Vagina (tissue), 2 donors: ENCODE data around the gene EVC2. TPM values are rescaled to one million over a fixed set of nuclear protein-coding genes. Genes with fewer than 3 reads are reported as not detected.

Source experiments
- DNase-seq, 2 donors: peaks; one replicate each; pipeline ENCODE4 v3.0.0-alpha.2; 2017; ENCODE audit errors: extremely low spot score in 2 of 2
- H3K27ac ChIP-seq: fragments of 200-600 bp; sonication (generic); one replicate; pipeline ENCODE4 v1.5.1; 2019
- H3K27me3 ChIP-seq: fragments of 200-600 bp; sonication (generic); one replicate; pipeline ENCODE4 v1.5.1; 2019
- H3K36me3 ChIP-seq, 2 donors: fragments of 200-600 bp; sonication (generic); one replicate each; pipeline ENCODE4 v1.5.1; 2017 to 2019
- H3K4me1 ChIP-seq: fragments of 200-600 bp; sonication (generic); one replicate; pipeline ENCODE4 v1.5.1; 2019
- H3K4me3 ChIP-seq, 2 donors: fragments of 200-600 bp; sonication (generic); 1 replicate in 1 of 2; 2 replicates in 1 of 2; pipeline ENCODE4 v1.5.1; 2016 to 2019
- H3K9me3 ChIP-seq: fragments of 200-600 bp; sonication (generic); one replicate; pipeline ENCODE4 v1.5.1; 2019
- CTCF ChIP-seq, 3 experiments: fragments of 450-650 bp in 2 of 3; fragments of 200-600 bp in 1 of 3; sonication (generic) in 1 of 3; IDR thresholded peaks; one replicate each; pipeline ENCODE4 v1.5.1; 2017 to 2019; ENCODE audit warnings: antibody characterized with exemption in 3 of 3, mild to moderate bottlenecking in 2 of 3, moderate library complexity in 2 of 3
- POLR2A ChIP-seq, 2 donors: fragments of 450-650 bp; IDR thresholded peaks; one replicate each; pipeline ENCODE4 v1.6.1; 2017; ENCODE audit warnings: antibody characterized with exemption in 2 of 2, mild to moderate bottlenecking in 2 of 2, moderate library complexity in 2 of 2
- POLR2AphosphoS5 ChIP-seq, 2 donors: sonication (generic); formaldehyde crosslinking; IDR thresholded peaks; one replicate each; pipeline ENCODE4 v1.9.0; 2017; ENCODE audit warnings: antibody characterized with exemption in 2 of 2, mild to moderate bottlenecking in 2 of 2, low read depth in 1 of 2; ENCODE audit not compliant: insufficient read depth in 1 of 2
- intact Hi-C: fragments of 100-400 bp; cut with DNase I; formaldehyde crosslinking; loops from one replicate; pipeline ENCODE4 v1.15.1; 2023
- total RNA-seq: library from RNA; depleted of rRNA; stranded (reverse); fragments of >200 nt; gene quantifications from one replicate; pipeline ENCODE4 v1.2.3, GENCODE V29; 2016

Gene EVC2
- total RNA-seq, 1 donor from 2014 or later, result 23.8 TPM

GRCh38 chr4:5636766-5637670 lies 71.3 kb downstream of the EVC2 start:
- Histone ChIP-seq H3K27me3 (no peaks in the 10 kb centered on the region), H3K9me3 (no peaks in the 10 kb centered on the region), H3K27ac (no peak overlapping the region), H3K4me1 (no peaks in the 10 kb centered on the region), H3K36me3 (peaks cover 0 to 28% of the 10 kb centered on the region in 2 donors), H3K4me3 (no peak overlapping the region)
- TF ChIP-seq CTCF (IDR thresholded peaks at IDR 0.05), result no peak
- no peak for TF ChIP-seq POLR2AphosphoS5 (IDR thresholded peaks at IDR 0.05; ENCODE audit: insufficient read depth in 1 of 2, low read depth in 1 of 2)
- no peak for TF ChIP-seq POLR2A (IDR thresholded peaks at IDR 0.05)
- no peak for DNase-seq
- intact Hi-C loops, result no loop called here

- TF ChIP-seq POLR2AphosphoS5 (IDR thresholded peaks at IDR 0.05; ENCODE audit: insufficient read depth in 1 of 2, low read depth in 1 of 2) (no peak), CTCF (IDR thresholded peaks at IDR 0.05) (no peak)
- Histone ChIP-seq H3K27ac (no peak overlapping the region), H3K9me3 (no peaks in the 10 kb centered on the region), H3K4me3 (no peak overlapping the region), H3K36me3 (peaks cover 0 to 38% of the 10 kb centered on the region in 2 donors), H3K27me3 (no peaks in the 10 kb centered on the region), H3K4me1 (no peaks in the 10 kb centered on the region)
- intact Hi-C loops, result no loop called here
- DNase-seq, result no peak
Measured at GRCh38 chr4:5635826-5636195, 72.5 kb downstream of the EVC2 start.

GRCh38 chr4:5632571-5632970 lies 75.8 kb downstream of the EVC2 start:
- intact Hi-C loops, result no loop called here
- H3K4me1 ChIP-seq, result no peaks in the 10 kb centered on the region
- TF ChIP-seq POLR2A (IDR thresholded peaks at IDR 0.05) (no peak), POLR2AphosphoS5 (IDR thresholded peaks at IDR 0.05; ENCODE audit: insufficient read depth in 1 of 2, low read depth in 1 of 2) (no peak), CTCF (IDR thresholded peaks at IDR 0.05) (no peak)
- H3K9me3 ChIP-seq, result no peaks in the 10 kb centered on the region
- no peak overlapping the region for H3K4me3 ChIP-seq
- peaks cover 0 to 17% of the 10 kb centered on the region in 2 donors for H3K36me3 ChIP-seq
- no peaks in the 10 kb centered on the region for H3K27me3 ChIP-seq
- H3K27ac ChIP-seq, result no peak overlapping the region
- no peak for DNase-seq

- intact Hi-C loops, result no loop called here
Measured at GRCh38 chr4:5632066-5632440, 76.3 kb downstream of the EVC2 start.

More at GRCh38 chr4:5632066-5632440, 76.3 kb downstream of the EVC2 start:
- no peak for DNase-seq
- H3K27ac ChIP-seq, result no peak overlapping the region
- no peak for TF ChIP-seq CTCF (IDR thresholded peaks at IDR 0.05)
- no peak for TF ChIP-seq POLR2AphosphoS5 (IDR thresholded peaks at IDR 0.05; ENCODE audit: insufficient read depth in 1 of 2, low read depth in 1 of 2)
- no peak for TF ChIP-seq POLR2A (IDR thresholded peaks at IDR 0.05)
- H3K4me1 ChIP-seq, result no peaks in the 10 kb centered on the region
- no peak overlapping the region for H3K4me3 ChIP-seq
- no peaks in the 10 kb centered on the region for H3K27me3 ChIP-seq
- peaks cover 0 to 17% of the 10 kb centered on the region in 2 donors for H3K36me3 ChIP-seq
- H3K9me3 ChIP-seq, result no peaks in the 10 kb centered on the region
